H9 (cell line): Measurements from ENCODE around the gene KANK4. TPM values are rescaled to one million over a fixed set of nuclear protein-coding genes. Genes with fewer than 3 reads are reported as not detected.

Source experiments
- DNase-seq: peaks from one replicate; pipeline ENCODE4 v3.0.0-alpha.2; 2017
- H2AFZ ChIP-seq: one replicate; pipeline ENCODE4 v1.6.1; 2013; ENCODE audit warnings: mild to moderate bottlenecking, low read length, control low read depth, moderate library complexity
- H2AK5ac ChIP-seq: 2 replicates; pipeline ENCODE4 v1.6.1; 2013; ENCODE audit warnings: low read length, control low read depth, mixed read lengths; ENCODE audit not compliant: insufficient read length
- H2BK120ac ChIP-seq: one replicate; pipeline ENCODE4 v1.6.1; 2013; ENCODE audit warnings: low read depth, mild to moderate bottlenecking, low read length, control low read depth, inconsistent platforms; ENCODE audit not compliant: poor library complexity, severe bottlenecking
- H2BK12ac ChIP-seq: 2 replicates; pipeline ENCODE4 v1.6.1; 2013; ENCODE audit warnings: low read length, control low read depth, mixed read lengths, low read depth; ENCODE audit not compliant: insufficient read length
- H2BK15ac ChIP-seq: 2 replicates; pipeline ENCODE4 v1.6.1; 2013; ENCODE audit warnings: low read depth, low read length, control low read depth
- H2BK20ac ChIP-seq: one replicate; pipeline ENCODE4 v1.6.1; 2013; ENCODE audit warnings: low read depth, mild to moderate bottlenecking, low read length, control low read depth, inconsistent platforms; ENCODE audit not compliant: poor library complexity, severe bottlenecking
- H2BK5ac ChIP-seq: 2 replicates; pipeline ENCODE4 v1.6.1; 2013; ENCODE audit warnings: low read length, control low read depth, mixed read lengths; ENCODE audit not compliant: insufficient read length
- H3K14ac ChIP-seq: 2 replicates; pipeline ENCODE4 v1.6.1; 2013; ENCODE audit warnings: low read length, control low read depth; ENCODE audit not compliant: insufficient read depth
- H3K18ac ChIP-seq: 2 replicates; pipeline ENCODE4 v1.6.1; 2013; ENCODE audit warnings: low read depth, mild to moderate bottlenecking, mixed read lengths, low read length, control low read depth; ENCODE audit not compliant: insufficient read length
- H3K23ac ChIP-seq: 2 replicates; pipeline ENCODE4 v1.6.1; 2013; ENCODE audit warnings: low read length, control low read depth, mixed read lengths, low read depth; ENCODE audit not compliant: insufficient read length
- H3K23me2 ChIP-seq: 2 replicates; pipeline ENCODE4 v1.6.1; 2013; ENCODE audit warnings: low read depth, mild to moderate bottlenecking, mixed read lengths, low read length, control low read depth; ENCODE audit not compliant: insufficient read length, poor library complexity, severe bottlenecking
- H3K27ac ChIP-seq: 2 replicates; pipeline ENCODE4 v1.5.1; 2013; ENCODE audit warnings: low read length, control low read depth, mixed read lengths, low read depth; ENCODE audit not compliant: insufficient read length
- H3K27me3 ChIP-seq: 2 replicates; pipeline ENCODE4 v1.6.1; 2013; ENCODE audit warnings: low read length, control low read depth, inconsistent platforms; ENCODE audit not compliant: insufficient read depth
- H3K4ac ChIP-seq: 2 replicates; pipeline ENCODE4 v1.6.1; 2013; ENCODE audit warnings: low read depth, mild to moderate bottlenecking, control low read depth, inconsistent platforms, low read length, moderate library complexity
- H3K4me1 ChIP-seq: 2 replicates; pipeline ENCODE4 v1.6.1; 2013; ENCODE audit warnings: low read length, control low read depth, inconsistent platforms; ENCODE audit not compliant: insufficient read depth
- H3K4me2 ChIP-seq: 2 replicates; pipeline ENCODE4 v1.6.1; 2013; ENCODE audit warnings: low read length, control low read depth, mixed read lengths; ENCODE audit not compliant: insufficient read length, insufficient read depth
- H3K56ac ChIP-seq: 2 replicates; pipeline ENCODE4 v1.6.1; 2013; ENCODE audit warnings: low read depth, mild to moderate bottlenecking, mixed read lengths, low read length, control low read depth; ENCODE audit not compliant: insufficient read length
- H3K79me1 ChIP-seq: 2 replicates; pipeline ENCODE4 v1.6.1; 2013; ENCODE audit warnings: low read depth, mild to moderate bottlenecking, moderate library complexity, low read length, control low read depth, inconsistent platforms; ENCODE audit not compliant: insufficient read depth, poor library complexity, severe bottlenecking
- H3K79me2 ChIP-seq: 2 replicates; pipeline ENCODE4 v1.6.1; 2013; ENCODE audit warnings: low read length, control low read depth, inconsistent platforms; ENCODE audit not compliant: insufficient read depth
- H3K9ac ChIP-seq: 2 replicates; pipeline ENCODE4 v1.6.1; 2013; ENCODE audit warnings: low read length, control low read depth, mixed read lengths; ENCODE audit not compliant: insufficient read length; ENCODE audit errors: extremely low read depth
- H3K9me3 ChIP-seq: one replicate; pipeline ENCODE4 v1.6.1; 2013; ENCODE audit warnings: low read depth, low read length, inconsistent platforms; ENCODE audit not compliant: control insufficient read depth
- H3T11ph ChIP-seq: one replicate; pipeline ENCODE4 v1.6.1; 2013; ENCODE audit warnings: mild to moderate bottlenecking, low read length, control low read depth, inconsistent platforms
- H4K20me1 ChIP-seq: one replicate; pipeline ENCODE4 v1.6.1; 2013; ENCODE audit not compliant: control insufficient read depth, insufficient read length, insufficient read depth
- H4K5ac ChIP-seq: 2 replicates; pipeline ENCODE4 v1.6.1; 2013; ENCODE audit warnings: low read depth, mild to moderate bottlenecking, mixed read lengths, low read length, control low read depth; ENCODE audit not compliant: insufficient read length
- H4K8ac ChIP-seq: replicated peaks from 2 replicates; pipeline ENCODE4 v1.6.1; 2013; ENCODE audit warnings: low read length, control low read depth, mixed read lengths, low read depth; ENCODE audit not compliant: insufficient read length
- H4K91ac ChIP-seq: 2 replicates; pipeline ENCODE4 v1.6.1; 2013; ENCODE audit warnings: low read depth, mild to moderate bottlenecking, moderate library complexity, mixed read lengths, low read length, control low read depth; ENCODE audit not compliant: insufficient read length
- H3K27ac Mint-ChIP-seq, 3 experiments: 2 replicates in 2 of 3; 3 replicates in 1 of 3; pipeline ENCODE4 v1.8.0; 2020 to 2021; ENCODE audit warnings: mixed read lengths in 3 of 3, mild to moderate bottlenecking in 1 of 3, moderate library complexity in 1 of 3
- H3K27me3 Mint-ChIP-seq: 2 replicates; pipeline ENCODE4 v1.8.0; 2021; ENCODE audit warnings: low read depth, mild to moderate bottlenecking, moderate library complexity, mixed read lengths
- H3K36me3 Mint-ChIP-seq, 3 experiments: 2 replicates in 2 of 3; 3 replicates in 1 of 3; pipeline ENCODE4 v1.8.0; 2020 to 2021; ENCODE audit warnings: low read depth in 3 of 3, mixed read lengths in 3 of 3; ENCODE audit not compliant: insufficient read depth in 1 of 3
- H3K4me1 Mint-ChIP-seq, 2 experiments: 2 replicates each; pipeline ENCODE4 v1.8.0; 2020; ENCODE audit warnings: mixed read lengths in 2 of 2
- H3K4me3 Mint-ChIP-seq, 2 experiments: 2 replicates in 1 of 2; 3 replicates in 1 of 2; pipeline ENCODE4 v1.8.0; 2020 to 2021; ENCODE audit warnings: mild to moderate bottlenecking in 2 of 2, mixed read lengths in 2 of 2, moderate library complexity in 1 of 2
- H3K9me3 Mint-ChIP-seq, 2 experiments: 2 replicates in 1 of 2; 3 replicates in 1 of 2; pipeline ENCODE4 v1.8.0; 2020; ENCODE audit warnings: mild to moderate bottlenecking in 2 of 2, mixed read lengths in 2 of 2, moderate library complexity in 1 of 2
- whole genome bisulfite sequencing: extraction: QIAGEN DNeasy Blood & Tissue Kit; methylation state at CpG from one replicate; pipeline ENCODE4 v1.1.7; 2013; ENCODE audit warnings: missing lambda C conversion rate, low lambda C conversion rate, mixed read lengths; ENCODE audit not compliant: insufficient read length; ENCODE audit errors: extremely low coverage; 5-methylcytosine and 5-hydroxymethylcytosine counted together
- total RNA-seq: library from RNA; stranded (reverse); gene quantifications from 2 replicates; pipeline ENCODE4 v1.2.1, GENCODE V29; 2021
- TF ChIP-seq, protein P1 (sequence below): fragments of 200-600 bp; sonication (generic); conservative IDR thresholded peaks from 3 replicates; pipeline ENCODE4 v1.8.0; 2021; ENCODE audit warnings: antibody characterized with exemption, mild to moderate bottlenecking

The KANK4 gene
- total RNA-seq, 1 experiment from 2014 or later = 0.15 TPM

DNA sequence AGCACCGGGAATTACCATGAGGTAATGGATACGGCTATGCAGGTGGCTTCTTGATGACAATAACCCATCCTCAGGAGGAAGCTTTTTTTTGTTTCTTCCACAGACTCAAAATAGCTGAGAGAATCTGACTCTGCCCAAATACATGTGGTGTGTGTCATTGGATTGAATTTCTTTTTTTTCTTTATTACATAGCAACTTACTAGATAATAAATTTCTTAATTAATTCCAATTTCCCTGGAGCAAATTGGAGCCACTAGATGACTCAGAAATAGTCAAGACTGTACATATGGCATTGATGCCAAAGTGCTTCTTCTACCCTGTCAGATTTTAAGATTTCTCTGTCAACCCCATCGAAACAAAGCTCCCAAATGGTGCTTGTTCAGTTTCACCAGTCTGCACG, 81.9 kb downstream of the KANK4 start:
- Histone ChIP-seq H3T11ph (no peak overlapping the region), H2AFZ (no peak overlapping the region), H4K8ac (no peak overlapping the region), H3K9me3 (no peaks in the 10 kb centered on the region), H2BK15ac (no peak overlapping the region), H3K4me2 (no peak overlapping the region), H3K9ac (no peak overlapping the region), H3K14ac (no peak overlapping the region), H3K18ac (no peak overlapping the region), H3K56ac (no peak overlapping the region), H3K23me2 (no peaks in the 10 kb centered on the region), H3K27me3 (no peaks in the 10 kb centered on the region), H2BK12ac (no peak overlapping the region), H3K4ac (no peak overlapping the region), H2BK20ac (no peak overlapping the region), H3K23ac (no peak overlapping the region), H3K79me1 (no peaks in the 10 kb centered on the region), H4K20me1 (no peaks in the 10 kb centered on the region), H2AK5ac (no peak overlapping the region), H4K5ac (no peak overlapping the region), H3K4me1 (peaks cover 3% of the 10 kb centered on the region; the same call in 1 of the 2 replicates), H4K91ac (no peak overlapping the region), H3K79me2 (no peaks in the 10 kb centered on the region), H2BK5ac (no peak overlapping the region), H3K27ac (no peak overlapping the region), H2BK120ac (no peak overlapping the region)
- Mint-ChIP-seq H3K4me3 (no peak overlapping the region), H3K36me3 (no peaks in the 10 kb centered on the region; a peak in 1 of 7 replicates), H3K4me1 (peaks cover 36 to 51% of the 10 kb centered on the region in 2 experiments), H3K27me3 (no peaks in the 10 kb centered on the region), H3K9me3 (peaks cover 2% of the 10 kb centered on the region in 2 experiments; a peak in 1 of 5 replicates), H3K27ac (no peak overlapping the region)
- TF ChIP-seq, protein P1, sequence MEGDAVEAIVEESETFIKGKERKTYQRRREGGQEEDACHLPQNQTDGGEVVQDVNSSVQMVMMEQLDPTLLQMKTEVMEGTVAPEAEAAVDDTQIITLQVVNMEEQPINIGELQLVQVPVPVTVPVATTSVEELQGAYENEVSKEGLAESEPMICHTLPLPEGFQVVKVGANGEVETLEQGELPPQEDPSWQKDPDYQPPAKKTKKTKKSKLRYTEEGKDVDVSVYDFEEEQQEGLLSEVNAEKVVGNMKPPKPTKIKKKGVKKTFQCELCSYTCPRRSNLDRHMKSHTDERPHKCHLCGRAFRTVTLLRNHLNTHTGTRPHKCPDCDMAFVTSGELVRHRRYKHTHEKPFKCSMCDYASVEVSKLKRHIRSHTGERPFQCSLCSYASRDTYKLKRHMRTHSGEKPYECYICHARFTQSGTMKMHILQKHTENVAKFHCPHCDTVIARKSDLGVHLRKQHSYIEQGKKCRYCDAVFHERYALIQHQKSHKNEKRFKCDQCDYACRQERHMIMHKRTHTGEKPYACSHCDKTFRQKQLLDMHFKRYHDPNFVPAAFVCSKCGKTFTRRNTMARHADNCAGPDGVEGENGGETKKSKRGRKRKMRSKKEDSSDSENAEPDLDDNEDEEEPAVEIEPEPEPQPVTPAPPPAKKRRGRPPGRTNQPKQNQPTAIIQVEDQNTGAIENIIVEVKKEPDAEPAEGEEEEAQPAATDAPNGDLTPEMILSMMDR = no peak
- DNase-seq = no peak
- no CpG with 5 or more reads among the region's 4 CpGs for WGBS
